HG02588 (cell line): ENCODE data around the gene RPTOR.
"Not testable (repeated sequence)": the region's sequence is repeated elsewhere in the genome, so short reads cannot be mapped to it uniquely, and the experiment has no call there.

Source experiments
- ATAC-seq: cut with Tn5 transposase; IDR thresholded peaks from one replicate; pipeline ENCODE4 v1.9.1; 2021; ENCODE audit warnings: mild to moderate bottlenecking, moderate library complexity; ENCODE audit not compliant: unreplicated experiment

RPTOR gene

DNA sequence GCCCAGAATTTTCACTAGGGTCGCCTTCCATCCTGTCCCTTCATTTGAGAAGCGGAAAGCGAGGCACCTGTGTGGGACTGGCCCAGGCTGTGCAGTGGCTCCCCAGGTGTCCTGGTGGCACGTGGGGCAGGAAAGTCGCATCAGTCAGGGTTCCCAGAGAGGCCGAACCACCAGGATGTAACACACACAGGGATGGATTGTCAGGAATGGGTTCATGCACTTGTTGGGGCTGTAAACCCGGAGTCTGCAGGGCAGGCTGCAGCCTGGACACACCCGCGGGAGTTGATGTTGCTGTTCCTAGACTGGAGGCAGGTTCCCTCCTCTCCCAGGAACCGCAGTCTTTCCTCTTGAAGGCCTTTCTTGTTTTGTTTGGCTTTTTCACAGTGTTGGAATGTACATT, 30.7 kb upstream of the RPTOR start:
- no peak for ATAC-seq

DNA sequence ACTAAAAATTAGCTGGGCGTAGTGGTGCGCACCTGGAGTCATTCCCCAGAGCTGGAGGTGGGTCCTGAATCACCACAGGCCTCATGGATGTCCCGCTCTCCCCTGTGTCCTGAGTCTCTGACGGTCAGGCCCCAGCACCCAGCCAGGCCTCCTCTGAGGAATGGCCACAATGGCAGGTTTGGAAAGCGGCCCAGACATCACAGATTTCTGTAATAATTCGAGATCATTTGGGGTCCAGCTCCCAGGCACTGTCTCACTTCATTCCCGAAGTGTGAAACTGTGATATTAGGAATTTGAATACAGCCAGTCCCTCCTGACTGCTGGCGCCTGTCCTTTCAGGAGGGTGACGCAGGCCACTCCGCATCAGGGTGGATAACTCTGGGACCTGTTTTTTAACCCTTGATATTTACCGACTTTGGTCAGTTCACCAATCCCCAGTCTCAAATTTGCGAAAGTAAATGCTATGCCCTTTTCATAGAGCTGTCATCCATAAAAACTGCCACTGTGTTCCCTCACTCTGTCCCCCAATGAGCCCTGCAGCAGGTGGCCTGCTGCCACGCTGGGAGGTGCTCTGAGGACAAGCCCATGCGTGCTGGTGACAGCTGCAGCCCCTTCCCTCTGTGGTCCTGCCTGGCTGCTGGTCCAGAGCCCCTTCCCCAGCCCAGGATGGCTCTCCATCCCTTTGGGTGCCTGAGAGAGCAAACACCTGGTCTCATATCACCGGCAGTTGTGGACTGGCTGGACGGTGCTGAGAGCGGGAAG, 28.3 kb upstream of the RPTOR start:
- no peak for ATAC-seq

DNA sequence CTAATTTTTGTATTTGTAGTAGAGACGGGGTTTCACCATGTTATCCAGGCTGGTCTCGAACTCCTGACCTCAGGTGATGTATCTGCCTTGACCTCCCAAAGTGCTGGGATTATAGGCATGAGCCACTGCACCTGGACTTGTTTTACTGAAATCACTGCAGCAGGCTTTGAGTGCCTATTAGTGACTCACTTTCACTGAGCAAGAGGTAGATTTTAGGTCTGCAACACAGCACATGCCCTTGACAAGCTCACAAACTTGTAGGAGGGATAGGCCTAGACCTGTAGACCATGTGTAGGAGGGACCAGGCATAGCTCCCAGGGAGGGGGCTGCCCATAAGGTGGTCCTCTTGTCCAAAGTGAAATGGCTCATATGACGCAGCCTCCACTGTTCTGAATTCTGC, 27.0 kb upstream of the RPTOR start:
- ATAC-seq: no peak

DNA sequence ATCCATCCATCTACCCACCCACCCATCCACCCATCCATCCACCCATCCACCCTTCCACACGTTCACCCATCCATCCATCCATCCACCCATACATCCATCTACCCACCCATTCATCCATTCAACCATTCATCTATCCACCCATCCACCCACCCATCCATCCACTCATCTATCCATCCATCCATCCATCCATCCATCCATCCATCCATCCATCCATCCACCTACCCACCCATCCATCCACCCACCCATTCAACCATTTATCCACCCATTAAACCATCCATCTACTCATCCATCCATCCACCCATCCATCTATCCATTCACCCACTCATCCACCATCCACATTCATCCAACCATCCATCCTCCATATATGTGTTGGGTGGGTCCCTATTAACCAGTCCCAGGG, 26.2 kb upstream of the RPTOR start:
- no peak for ATAC-seq

DNA sequence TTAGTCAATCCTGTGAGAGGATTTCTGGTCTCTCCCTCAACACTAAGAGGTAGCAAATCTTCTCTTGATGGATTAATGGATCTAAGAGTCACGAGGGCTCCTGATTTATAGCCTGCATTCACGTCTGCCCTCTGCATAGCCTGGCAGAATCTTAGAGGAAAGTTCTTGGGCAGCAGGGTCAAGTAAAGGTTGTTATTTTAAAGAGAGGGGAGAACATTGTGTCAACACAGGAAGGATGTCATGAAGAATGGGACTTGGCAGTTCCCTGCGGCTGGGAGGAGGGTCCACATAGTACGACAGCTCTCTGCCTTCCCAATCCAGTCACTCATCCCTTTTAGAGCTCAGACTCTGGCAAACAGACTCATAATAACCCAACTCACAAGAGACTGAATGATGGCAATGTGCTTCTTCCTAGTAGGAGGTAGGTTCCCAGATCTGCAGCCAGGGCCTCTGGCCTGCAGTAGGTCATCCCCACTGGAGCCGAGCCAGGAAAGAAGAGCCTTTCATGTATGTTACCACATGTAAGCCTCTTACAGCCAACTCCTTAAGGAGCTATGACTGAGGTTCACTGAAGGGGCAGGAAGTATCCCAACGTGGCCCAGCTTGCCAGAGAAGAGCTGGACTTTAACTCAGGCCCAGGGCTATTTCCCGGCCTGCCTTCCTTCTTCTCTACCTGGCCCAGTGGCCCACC, 25.4 kb upstream of the RPTOR start:
- ATAC-seq: no peak

DNA sequence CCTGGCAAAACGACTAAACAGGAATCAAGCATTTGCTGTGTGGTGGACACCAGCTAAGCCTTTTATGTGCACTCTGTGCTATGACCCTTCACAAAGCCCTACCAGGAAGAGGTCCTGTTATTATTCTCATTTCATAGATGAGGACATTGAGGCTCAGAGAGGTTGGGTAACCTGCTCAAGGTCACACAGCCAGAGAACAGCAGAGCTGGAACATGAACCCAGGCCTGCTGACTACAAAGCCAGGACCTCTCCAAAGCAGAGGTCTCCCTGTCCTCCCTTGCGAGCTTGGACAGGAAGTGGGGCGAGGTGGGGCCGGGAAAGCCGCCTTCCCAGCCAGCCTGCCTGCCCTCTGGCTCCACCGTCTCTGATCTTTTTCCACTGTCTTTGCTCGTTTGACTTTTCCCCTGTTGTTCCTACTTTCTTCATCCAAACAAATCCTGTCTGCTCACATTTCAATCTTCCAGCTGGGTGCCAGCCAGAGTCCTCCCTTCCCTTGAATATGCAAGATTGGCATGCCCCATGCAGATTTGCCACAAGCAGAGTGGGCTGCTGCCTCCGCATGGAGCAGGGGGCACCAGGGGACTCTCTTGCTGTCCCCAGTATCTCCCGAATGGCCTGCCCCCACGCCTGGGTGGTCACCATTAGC, 23.7 kb upstream of the RPTOR start:
- no peak for ATAC-seq

DNA sequence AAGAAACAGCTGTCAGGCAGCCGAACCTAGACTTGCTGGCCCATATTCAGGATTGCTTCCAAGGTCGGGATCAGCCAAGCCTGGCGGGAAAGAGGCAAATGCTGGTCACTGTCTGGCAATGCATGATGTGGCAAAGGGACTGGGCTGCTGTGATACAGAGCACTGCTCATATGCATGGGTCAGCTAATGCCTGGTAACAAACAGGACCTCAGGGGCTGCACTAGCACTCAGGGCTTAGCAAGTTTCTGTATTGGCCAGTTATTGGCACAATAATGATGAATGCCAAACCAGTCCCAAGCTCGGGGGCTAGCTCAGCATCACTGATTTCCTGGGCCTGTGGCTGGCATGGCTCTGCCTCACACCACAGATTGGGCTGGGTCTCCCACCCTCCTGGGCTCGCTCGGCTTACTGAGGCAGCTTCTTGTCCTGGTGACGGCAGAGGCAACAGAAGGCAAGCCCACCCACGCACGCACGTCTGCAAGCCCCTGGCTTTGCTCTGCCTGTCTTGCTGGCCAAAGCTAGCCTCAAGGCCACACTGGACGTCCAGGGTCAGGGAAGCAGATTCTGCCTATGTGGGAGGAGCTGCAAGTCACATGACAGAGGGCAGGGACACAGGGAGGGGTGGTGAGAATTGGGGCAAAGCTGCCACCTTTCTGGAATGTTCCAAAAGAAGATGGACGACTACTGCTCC, 21.4 kb upstream of the RPTOR start:
- ATAC-seq: no peak

DNA sequence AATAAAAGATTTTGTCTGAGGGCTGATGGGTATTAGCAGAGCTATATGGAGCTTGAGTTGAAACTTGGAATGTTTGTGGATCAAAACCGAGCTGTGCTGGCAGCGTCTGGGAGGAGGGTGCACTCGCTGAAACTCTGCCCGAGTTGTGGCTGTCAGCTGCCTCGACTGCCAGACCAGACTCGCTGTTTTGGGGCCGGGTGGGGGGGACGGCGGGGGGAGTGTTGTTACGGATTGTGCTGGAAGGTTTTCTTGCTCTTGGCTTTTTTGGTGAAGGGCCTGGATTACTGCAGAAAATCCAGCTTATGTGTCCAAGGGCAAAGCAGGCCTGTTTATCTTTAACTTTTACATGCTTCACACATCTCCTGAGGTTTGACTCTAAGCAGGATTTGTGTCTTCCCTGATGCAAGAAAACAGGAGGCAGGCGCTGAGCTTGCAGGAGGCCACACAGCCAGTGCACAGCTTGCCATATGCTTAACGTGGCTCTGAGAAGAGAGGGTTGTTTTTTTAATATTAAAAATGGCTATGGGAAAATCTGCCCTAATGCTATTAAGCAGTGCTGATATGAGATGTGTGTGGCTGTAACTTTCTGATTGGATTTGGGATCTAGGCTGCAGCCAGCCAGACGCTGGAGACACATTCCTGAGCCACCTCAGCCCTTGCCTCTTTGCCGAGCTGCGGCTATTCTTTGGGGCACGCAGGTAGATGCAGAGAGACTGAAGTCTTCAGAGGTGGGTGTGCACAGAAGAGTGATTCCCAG, 20.5 kb upstream of the RPTOR start:
- ATAC-seq: no peak

DNA sequence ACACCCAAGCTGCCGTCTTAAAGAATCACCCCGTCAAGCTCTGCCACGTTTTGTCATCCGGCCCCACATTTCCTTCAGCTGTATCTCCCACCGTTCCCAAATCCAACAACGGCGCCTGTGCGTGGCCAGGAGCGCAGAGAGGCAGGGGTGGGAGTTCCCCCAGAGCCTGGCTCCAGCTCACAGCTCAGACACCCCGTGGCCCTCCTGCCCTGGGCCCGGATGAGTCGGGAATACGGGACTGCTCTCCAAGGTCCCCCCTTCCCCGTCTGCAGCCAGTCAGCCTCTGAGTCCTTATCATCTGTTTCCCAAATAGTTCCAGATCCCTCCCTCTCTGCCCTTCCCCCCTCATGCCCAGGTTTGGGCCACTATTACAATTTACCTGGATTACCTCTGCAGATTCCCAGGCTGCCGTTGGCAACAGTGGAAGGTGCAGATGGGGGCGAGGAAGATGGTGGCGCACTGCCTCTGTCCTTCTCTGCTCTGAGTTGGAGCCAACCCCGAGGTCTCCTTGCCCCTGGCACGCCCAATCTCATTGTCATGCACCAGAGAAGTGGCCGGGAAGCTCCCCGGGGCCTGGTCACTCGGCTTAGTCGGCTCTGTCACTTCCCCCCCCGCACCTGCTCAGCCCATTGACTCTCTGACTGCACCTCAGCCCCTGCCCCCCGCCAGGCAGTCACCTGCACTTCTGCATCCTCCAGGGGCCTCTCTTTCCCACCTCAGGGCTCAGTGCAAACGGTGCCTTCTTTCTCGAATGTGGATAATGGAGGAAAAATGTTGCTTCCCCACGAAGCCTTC, 18.3 kb upstream of the RPTOR start:
- ATAC-seq: no peak

DNA sequence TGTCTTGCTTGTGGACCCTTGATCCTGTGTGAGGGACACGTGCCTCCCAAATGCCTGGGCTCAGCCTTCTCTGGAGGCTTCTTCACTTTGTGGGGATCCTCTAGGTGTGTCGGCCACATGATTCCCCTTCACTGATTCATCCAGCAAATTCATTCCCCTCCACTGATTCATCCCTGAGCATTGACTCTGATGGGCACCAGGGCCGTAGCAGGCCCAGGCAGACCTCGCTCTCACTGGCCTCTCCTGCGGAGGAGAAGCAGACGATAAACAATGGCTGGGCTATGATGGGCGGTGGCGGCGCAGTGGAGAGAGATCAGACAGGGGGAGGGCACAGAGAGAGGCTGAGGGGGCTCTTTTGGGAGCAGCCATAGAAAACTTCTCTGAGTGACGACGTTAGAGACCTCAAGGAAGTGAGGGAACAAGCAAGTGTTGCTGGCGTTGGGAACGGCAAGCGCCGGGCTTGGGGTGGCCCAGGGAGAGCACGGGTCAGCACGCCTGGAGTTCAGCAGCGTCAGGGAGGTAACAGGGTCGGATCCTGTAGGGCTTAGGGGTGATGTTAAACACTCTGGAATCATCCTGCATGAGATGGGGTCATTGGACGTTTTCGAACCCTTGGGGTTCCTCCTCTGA, 17.5 kb upstream of the RPTOR start:
- ATAC-seq: no peak

DNA sequence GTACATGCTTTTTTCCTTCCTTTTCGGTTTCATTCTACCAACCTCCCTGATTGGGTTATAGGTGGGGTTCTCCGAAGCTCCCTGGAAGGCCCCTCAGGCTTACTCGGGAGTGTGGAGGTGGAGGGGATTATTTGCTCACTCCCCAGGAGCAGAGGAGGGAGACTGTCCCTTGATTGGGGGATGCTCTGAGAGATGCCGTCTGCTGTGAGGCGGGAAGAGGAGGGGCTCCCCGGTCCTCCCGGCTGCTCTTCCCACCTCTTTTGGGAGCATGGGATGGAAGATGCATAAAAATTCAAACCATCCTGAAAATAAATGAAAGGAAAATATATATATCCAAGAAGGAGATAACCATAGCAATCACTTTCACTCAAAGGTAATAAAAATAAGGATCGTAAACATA, 16.1 kb upstream of the RPTOR start:
- no peak for ATAC-seq

DNA sequence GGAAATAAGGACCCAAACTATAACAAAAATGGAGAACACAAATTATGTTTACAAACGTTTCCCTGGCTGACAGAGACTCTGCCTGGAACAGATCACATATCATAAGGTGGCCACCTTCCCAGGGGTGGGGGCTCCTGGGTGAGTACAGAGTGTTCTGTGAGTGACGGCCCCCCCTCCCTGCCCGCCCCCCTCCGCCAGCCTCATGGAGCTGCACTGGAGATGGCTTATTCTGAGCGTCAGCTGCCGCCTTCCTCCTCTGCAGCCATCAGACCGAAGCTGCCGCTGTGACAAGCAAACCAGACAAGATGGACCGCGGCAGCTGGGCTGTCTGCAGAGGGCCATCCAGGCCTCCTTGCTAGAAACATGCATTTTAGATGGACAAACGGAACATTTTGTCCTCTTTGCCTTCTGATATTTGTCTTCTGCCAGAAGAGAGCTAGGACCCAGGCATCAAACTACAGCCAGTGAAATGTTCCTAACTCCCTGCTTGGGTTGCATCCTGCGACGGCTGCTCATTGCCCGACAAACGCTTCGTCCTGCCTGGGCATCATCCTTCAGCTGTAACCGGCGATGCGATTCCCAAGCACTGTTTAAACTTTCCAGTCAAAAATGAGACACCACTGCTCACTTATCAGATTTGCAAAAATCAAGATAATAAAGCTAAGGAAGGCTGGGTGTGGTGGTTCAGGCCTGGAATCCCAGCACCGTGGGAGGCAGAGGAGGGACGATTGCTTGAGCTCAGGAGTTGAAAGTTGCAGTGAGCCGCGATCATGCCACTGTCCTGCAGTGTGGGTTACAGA, 15.3 kb upstream of the RPTOR start:
- no peak for ATAC-seq

DNA sequence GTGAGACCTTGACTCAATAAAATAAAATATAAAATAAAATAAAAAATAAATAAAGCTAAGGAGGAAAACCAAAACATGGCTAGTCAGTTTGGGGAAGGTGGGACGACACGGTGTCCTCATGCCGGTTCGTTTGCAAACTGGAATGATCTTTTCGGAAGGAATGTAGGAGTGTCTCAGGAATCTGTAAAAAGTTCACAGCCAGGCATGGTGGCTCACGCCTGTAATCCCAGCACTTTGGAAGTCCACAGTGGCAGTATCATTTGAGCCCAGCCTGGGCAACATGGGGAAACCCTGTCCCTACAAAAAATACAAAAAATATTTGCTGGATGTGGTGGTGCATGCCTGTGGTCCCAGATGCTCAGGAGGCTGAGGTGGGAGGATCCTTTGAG, 14.7 kb upstream of the RPTOR start:
- ATAC-seq: no peak

DNA sequence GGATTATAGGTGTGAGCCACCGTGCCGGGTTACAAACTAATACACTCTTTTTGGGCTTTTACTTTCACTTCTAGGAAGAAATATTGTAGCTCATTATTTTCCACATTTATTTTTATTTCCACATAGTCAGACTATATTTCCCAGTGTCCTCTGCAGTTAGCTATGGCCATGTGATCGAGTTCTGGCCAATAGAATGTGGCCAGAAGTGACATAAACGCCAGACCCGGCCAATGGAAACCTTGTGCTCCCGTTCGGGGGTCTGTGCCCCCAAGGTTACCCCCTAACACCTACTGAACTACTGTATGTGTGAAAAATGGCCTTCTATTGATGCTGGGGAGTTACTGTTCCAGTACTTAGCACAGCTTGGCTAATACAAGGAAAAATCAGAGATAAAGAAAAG, 13.2 kb upstream of the RPTOR start:
- ATAC-seq: no peak

DNA sequence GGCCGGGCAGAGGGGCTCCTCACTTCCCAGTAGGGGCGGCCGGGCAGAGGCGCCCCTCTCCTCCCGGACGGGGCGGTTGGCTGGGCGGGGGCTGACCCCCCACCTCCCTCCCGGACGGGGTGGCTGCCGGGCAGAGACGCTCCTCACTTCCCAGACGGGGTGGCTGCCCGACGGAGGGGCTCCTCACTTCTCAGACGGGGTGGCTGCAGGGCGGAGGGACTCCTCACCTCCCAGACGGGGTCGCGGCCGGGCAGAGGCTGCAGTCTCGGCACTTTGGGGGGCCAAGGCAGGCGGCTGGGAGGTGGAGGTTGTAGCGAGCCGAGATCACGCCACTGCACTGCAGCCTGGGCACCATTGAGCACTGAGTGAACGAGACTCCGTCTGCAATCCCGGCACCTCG, 7.3 kb upstream of the RPTOR start:
- not testable (repeated sequence) for ATAC-seq

DNA sequence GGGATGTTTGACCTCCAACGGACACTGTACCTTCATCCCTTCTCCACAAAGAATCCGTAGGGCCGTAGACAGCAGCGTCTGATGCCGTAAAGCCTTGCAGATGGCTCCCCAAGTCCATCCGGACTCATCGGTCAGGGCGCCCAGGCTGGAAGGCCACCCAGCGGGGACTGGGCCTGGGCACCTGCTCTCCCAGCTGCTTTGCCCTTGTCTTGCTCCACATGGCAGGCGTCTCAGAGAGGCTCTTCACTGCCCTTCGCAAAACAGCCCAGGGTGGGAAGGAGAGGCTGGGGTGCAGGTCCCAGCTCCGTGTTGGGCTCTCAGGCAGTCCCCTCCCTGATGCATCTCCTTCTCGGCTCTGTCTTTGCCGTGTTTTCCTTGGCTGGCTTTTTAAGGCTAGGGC, 6.2 kb upstream of the RPTOR start:
- no peak for ATAC-seq

DNA sequence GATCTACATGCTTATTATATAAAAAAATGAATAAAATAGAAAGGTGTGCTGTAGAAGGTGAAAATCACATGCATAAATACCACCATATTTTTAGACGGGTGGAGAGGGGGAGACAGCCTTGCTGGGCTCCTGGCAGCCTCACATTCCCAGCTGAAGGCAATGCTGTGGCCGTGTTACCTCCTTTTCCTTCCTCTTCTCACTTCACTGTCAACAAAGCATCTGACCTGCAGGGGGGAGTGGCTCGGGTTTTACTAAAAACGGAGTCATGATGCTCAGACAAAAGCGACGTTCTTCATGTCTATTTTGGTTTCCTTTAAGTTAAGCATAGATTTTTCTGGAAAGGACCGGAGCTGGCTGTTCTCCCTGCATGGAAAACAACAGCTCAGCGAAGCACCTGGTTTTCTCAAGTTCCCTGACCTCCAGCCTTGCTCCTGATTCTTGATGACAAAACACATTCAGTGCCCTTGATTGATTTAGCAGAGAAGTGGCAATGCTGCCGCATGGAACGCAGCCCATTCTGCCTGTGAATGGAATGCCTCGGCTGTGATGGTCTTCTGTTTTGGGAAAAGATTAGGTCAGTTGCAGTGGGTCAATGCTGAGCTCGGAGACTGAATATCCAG, 5.5 kb upstream of the RPTOR start:
- ATAC-seq: no peak

DNA sequence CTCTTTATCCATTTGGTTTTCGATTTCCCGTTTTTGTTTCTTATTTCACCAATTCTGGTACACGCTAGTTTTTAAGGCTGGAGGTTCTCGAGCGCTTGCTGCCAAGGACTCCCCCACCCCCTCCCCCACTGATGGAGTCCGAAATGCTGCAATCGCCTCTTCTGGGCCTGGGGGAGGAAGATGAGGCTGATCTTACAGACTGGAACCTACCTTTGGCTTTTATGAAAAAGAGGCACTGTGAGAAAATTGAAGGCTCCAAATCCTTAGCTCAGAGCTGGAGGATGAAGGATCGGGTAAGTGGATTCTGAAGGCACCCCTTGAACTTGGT, 825 bp downstream of the RPTOR start:
- ATAC-seq: no peak

DNA sequence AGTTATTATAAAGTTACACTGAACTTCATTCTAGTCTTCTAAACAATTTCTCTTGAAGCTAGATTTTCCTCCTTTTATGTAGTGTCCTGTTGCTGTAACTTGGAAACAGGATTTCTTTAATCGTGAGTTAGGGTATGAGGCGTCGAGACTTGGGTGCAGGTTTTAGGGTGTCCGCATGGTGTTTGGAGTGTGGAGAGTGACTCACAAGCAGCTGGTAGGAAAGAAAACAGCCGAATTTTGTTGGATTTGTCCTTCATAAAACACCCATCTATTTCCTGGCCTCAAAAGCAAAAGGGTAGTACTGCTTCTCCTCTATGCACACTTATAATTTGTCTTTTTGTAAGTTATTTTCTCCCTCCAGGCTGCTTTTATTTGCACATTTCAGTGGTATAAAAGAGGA, 1.6 kb downstream of the RPTOR start:
- ATAC-seq: no peak
